ENCODE results near the gene THUMPD3.

The THUMPD3 gene

GRCh38 chr3:9347887-9348286 lies 15.0 kb upstream of the THUMPD3 start:
- H3K4me3 ChIP-seq (ENCODE audit: low read depth, low read length) = no peak overlapping the region
- no peak for DNase-seq (ENCODE audit: low read depth)
- TF ChIP-seq POLR2A (IDR thresholded peaks at IDR 0.05; ENCODE audit: extremely low read depth, insufficient read length) (no peak), MYC (IDR thresholded peaks at IDR 0.05; ENCODE audit: low read depth, low read length) (no peak)
- TF ChIP-seq, protein P1, sequence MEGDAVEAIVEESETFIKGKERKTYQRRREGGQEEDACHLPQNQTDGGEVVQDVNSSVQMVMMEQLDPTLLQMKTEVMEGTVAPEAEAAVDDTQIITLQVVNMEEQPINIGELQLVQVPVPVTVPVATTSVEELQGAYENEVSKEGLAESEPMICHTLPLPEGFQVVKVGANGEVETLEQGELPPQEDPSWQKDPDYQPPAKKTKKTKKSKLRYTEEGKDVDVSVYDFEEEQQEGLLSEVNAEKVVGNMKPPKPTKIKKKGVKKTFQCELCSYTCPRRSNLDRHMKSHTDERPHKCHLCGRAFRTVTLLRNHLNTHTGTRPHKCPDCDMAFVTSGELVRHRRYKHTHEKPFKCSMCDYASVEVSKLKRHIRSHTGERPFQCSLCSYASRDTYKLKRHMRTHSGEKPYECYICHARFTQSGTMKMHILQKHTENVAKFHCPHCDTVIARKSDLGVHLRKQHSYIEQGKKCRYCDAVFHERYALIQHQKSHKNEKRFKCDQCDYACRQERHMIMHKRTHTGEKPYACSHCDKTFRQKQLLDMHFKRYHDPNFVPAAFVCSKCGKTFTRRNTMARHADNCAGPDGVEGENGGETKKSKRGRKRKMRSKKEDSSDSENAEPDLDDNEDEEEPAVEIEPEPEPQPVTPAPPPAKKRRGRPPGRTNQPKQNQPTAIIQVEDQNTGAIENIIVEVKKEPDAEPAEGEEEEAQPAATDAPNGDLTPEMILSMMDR (IDR thresholded peaks at IDR 0.05; ENCODE audit: low read depth, low read length) = no peak
- TF ChIP-seq, protein P2, sequence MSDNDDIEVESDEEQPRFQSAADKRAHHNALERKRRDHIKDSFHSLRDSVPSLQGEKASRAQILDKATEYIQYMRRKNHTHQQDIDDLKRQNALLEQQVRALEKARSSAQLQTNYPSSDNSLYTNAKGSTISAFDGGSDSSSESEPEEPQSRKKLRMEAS (IDR thresholded peaks at IDR 0.05; ENCODE audit: low read depth, low read length) = no peak

DNA sequence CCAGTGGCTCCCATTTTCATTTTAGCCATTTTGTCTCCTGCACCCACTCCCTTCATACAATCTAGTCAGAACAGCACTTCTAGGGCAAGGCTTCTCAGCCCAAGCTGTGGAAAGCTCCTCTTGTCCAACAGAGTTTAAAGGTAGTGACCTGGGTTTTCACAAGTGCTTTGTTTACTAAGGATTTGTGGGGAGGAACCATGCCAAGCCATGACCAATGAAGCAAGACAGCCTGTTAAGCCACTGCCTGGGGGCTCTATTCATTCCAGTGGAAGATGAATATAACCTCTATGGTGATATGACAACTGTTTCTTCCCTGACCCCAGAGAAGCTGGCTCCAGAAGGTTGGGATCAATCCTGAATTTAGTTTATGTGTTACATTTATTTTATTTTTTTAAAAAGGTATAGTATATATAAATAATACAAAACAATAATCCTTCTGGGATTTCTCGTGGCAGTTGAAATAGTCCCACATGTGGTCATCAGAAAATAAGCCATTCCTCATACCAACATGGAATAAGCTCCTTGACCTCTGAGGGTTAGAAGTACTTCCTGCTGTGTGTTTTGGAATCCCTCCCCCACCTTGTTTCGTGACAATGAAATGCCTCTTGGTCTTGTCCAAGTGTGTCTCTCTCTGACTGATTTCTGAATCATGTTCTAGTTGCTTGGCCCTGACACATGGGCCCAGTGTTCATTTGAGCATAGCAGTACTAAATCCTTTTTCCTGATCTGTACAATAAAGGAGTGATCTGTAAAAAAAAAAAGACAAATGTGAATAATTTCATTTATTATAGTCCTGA lies 13.3 kb upstream of the THUMPD3 start:
- DNase-seq (ENCODE audit: low read depth) = peak; percentile 43
- TF ChIP-seq POLR2A (IDR thresholded peaks at IDR 0.05; ENCODE audit: extremely low read depth, insufficient read length) = no peak
- TF ChIP-seq, protein P2 (IDR thresholded peaks at IDR 0.05; ENCODE audit: low read depth, low read length) = no peak
- no peak for TF ChIP-seq MYC (IDR thresholded peaks at IDR 0.05; ENCODE audit: low read depth, low read length)
- TF ChIP-seq, protein P1 (IDR thresholded peaks at IDR 0.05; ENCODE audit: low read depth, low read length) = no peak
- H3K4me3 ChIP-seq (ENCODE audit: low read depth, low read length) = no peak overlapping the region

DNA sequence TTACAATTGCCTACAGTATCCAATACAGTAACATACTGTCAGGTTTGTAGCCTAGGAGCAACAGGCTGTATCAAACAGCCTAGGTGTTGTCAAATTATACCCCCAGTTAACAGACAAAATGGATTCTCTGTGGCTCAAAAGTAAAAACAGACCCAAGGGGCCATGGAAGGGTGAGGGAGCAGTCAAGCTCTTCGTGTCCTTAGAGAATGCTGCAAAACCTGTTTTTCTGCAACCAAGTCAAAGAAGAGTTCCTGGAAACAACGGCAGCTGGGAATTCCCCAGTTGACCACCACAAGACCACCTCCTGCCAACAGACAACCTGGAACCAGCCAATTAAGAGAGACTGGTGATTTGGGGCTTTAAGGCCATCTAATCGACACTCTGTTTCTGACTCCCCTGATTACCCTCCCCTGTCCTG lies 11.1 kb upstream of the THUMPD3 start:
- H3K4me3 ChIP-seq (ENCODE audit: low read depth, low read length) = no peak overlapping the region
- no peak for TF ChIP-seq POLR2A (IDR thresholded peaks at IDR 0.05; ENCODE audit: extremely low read depth, insufficient read length)
- TF ChIP-seq, protein P2 (IDR thresholded peaks at IDR 0.05; ENCODE audit: low read depth, low read length) = no peak
- TF ChIP-seq MYC (IDR thresholded peaks at IDR 0.05; ENCODE audit: low read depth, low read length) = no peak
- TF ChIP-seq, protein P1 (IDR thresholded peaks at IDR 0.05; ENCODE audit: low read depth, low read length) = no peak
- DNase-seq (ENCODE audit: low read depth) = no peak

DNA sequence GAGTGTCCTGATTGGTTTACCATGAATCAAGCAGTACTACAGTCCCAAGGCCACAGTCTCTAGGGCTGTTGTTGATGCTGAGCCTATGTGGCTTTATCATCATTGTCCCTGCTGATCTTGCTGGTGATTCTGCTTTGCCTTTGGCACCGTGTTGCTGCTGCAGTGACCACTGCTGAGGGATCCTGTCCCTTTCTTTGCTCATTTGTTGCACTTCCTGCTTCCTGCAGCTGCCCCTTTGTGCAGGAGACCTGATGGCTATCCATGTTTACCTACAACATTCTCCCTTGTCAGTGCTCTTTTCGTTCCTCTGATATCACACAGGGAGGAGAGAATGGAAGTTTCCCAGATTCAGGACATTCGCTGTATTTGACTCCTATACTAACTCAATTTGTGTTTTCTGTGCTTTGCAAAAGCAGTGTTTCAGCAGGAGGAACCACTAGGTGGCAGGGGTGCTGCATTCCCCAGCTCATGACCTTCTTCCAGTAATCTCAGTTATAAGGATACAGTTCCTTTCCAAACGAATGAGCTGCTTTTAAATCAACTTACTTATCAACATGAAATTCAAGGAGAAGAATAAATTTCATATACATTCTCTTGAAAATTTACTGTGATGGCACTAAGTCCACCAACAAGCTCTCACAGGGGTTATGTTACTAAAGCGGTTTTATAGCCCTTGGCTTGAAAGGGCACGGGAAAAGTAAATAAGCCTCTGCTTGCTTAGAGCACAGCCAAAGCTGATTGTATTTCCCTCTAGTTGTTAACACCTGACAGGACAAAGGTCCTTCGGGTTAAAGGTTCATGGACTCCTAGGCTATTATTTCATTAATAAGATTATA lies 9.7 kb upstream of the THUMPD3 start:
- no peak overlapping the region for H3K4me3 ChIP-seq (ENCODE audit: low read depth, low read length)
- TF ChIP-seq, protein P2 (IDR thresholded peaks at IDR 0.05; ENCODE audit: low read depth, low read length) = peak; percentile 58
- TF ChIP-seq POLR2A (IDR thresholded peaks at IDR 0.05; ENCODE audit: extremely low read depth, insufficient read length) (no peak), MYC (IDR thresholded peaks at IDR 0.05; ENCODE audit: low read depth, low read length) (0 out of 2 replicates have a peak, but pooled peaks have one; percentile 32)
- TF ChIP-seq, protein P1 (IDR thresholded peaks at IDR 0.05; ENCODE audit: low read depth, low read length) = peak; percentile 84
- DNase-seq (ENCODE audit: low read depth) = peak; percentile 79

GRCh38 chr3:9361691-9362388 lies 1.0 kb upstream of the THUMPD3 start:
- H3K4me3 ChIP-seq (ENCODE audit: low read depth, low read length) = peak overlapping the region; percentile 94
- no peak for DNase-seq (ENCODE audit: low read depth)

More at GRCh38 chr3:9361691-9362388, 1.0 kb upstream of the THUMPD3 start:
- no peak for TF ChIP-seq POLR2A (IDR thresholded peaks at IDR 0.05; ENCODE audit: extremely low read depth, insufficient read length)
- TF ChIP-seq, protein P1 (IDR thresholded peaks at IDR 0.05; ENCODE audit: low read depth, low read length) = no peak
- no peak for TF ChIP-seq MYC (IDR thresholded peaks at IDR 0.05; ENCODE audit: low read depth, low read length)
- TF ChIP-seq, protein P2 (IDR thresholded peaks at IDR 0.05; ENCODE audit: low read depth, low read length) = no peak
